Measurements from ENCODE around the gene NTHL1.

Gene NTHL1

GRCh38 chr16:2092256-2092620 lies 44.6 kb upstream of the NTHL1 start:
- TF ChIP-seq ZFX (IDR thresholded peaks at IDR 0.05; ENCODE audit: borderline replicate concordance): no peak
- TF ChIP-seq, protein P1, sequence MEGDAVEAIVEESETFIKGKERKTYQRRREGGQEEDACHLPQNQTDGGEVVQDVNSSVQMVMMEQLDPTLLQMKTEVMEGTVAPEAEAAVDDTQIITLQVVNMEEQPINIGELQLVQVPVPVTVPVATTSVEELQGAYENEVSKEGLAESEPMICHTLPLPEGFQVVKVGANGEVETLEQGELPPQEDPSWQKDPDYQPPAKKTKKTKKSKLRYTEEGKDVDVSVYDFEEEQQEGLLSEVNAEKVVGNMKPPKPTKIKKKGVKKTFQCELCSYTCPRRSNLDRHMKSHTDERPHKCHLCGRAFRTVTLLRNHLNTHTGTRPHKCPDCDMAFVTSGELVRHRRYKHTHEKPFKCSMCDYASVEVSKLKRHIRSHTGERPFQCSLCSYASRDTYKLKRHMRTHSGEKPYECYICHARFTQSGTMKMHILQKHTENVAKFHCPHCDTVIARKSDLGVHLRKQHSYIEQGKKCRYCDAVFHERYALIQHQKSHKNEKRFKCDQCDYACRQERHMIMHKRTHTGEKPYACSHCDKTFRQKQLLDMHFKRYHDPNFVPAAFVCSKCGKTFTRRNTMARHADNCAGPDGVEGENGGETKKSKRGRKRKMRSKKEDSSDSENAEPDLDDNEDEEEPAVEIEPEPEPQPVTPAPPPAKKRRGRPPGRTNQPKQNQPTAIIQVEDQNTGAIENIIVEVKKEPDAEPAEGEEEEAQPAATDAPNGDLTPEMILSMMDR (IDR thresholded peaks at IDR 0.05): no peak
- peak overlapping the region; percentile 93 for H3K27ac ChIP-seq

GRCh38 chr16:2091547-2092255 lies 44.1 kb upstream of the NTHL1 start:
- no peak for TF ChIP-seq ZFX (IDR thresholded peaks at IDR 0.05; ENCODE audit: borderline replicate concordance)
- TF ChIP-seq, protein P1 (IDR thresholded peaks at IDR 0.05): no peak
- H3K27ac ChIP-seq: peak overlapping the region; percentile 93

DNA sequence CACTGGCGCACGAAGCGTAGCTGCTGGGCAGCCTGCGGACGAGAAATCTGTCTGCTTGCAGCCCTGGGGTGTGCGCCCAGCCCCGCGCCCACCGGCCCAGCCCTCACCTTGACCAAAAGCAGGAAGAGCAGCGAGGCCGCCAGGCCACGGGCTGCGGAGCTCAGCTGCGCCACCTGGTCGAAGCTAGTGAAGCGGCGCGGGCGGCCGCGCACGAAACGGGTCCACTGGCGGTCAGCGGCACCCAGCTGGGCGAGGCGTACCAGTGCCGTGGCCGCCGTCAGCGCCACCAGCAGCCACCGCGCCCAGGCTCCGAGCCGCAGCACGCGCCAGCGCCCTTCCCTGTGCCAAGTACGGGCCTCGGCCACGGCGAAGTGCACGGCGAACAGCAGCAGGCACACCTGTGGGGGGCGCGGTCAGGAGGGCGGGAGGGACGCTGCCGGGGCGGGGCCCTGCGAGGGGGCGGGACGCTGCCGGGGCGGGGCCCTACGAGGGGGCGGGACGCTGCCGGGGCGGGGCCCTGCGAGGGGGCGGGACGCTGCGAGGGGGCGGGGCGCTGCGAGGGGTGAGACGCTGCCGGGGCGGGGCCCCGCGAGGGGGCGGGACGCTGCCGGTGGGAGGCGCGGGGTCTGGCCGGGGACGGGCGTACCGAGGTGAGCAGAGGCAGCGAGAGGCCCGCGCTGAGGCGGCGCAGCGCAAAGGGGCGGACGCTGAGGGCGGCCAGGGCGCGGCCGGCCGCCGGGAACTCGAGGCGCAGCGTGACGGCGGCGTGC lies 43.3 kb upstream of the NTHL1 start:
- no peak for TF ChIP-seq ZFX (IDR thresholded peaks at IDR 0.05; ENCODE audit: borderline replicate concordance)
- TF ChIP-seq, protein P1 (IDR thresholded peaks at IDR 0.05): peak; percentile 82
- H3K27ac ChIP-seq: peak overlapping the region; percentile 93

DNA sequence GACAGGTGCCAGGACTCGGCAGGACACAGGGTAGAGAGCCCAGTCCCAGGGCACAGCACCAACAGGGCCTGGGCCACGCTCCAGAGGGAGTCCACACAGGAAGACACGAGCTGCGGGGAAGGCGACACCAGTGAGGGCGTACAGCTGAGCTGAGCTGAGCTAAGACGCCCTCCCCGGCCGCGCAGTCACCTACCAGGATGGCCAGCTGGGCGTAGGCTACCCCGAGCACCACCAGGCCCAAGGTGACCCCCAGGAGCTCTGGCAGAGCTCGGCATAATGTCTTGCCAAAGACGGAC lies 42.8 kb upstream of the NTHL1 start:
- no peak for TF ChIP-seq ZFX (IDR thresholded peaks at IDR 0.05; ENCODE audit: borderline replicate concordance)
- TF ChIP-seq, protein P1 (IDR thresholded peaks at IDR 0.05): no peak
- peak overlapping the region; percentile 93 for H3K27ac ChIP-seq

- H3K27ac ChIP-seq: peak overlapping the region; percentile 93
- TF ChIP-seq ZFX (IDR thresholded peaks at IDR 0.05; ENCODE audit: borderline replicate concordance): no peak
- TF ChIP-seq, protein P1 (IDR thresholded peaks at IDR 0.05): no peak
Measured at GRCh38 chr16:2089706-2090480, 42.3 kb upstream of the NTHL1 start.

- H3K27ac ChIP-seq: peak overlapping the region; percentile 93; the same call in 1 of the 2 replicates
Measured at GRCh38 chr16:2088759-2089358, 41.2 kb upstream of the NTHL1 start.

More at GRCh38 chr16:2088759-2089358, 41.2 kb upstream of the NTHL1 start:
- no peak for TF ChIP-seq ZFX (IDR thresholded peaks at IDR 0.05; ENCODE audit: borderline replicate concordance)
- TF ChIP-seq, protein P1 (IDR thresholded peaks at IDR 0.05): no peak
